Neural cell (in vitro differentiated cells): ENCODE measurements around the gene SLAMF9.

Source experiments
- EP300 ChIP-seq: fragments of 450-650 bp; conservative IDR thresholded peaks from 2 replicates; pipeline ENCODE4 v1.6.1; 2014; ENCODE audit warnings: antibody characterized with exemption, mild to moderate bottlenecking, moderate library complexity; ENCODE audit not compliant: poor library complexity, severe bottlenecking
- EZH2 ChIP-seq: fragments of 200-600, 300-800 bp; shearing (Covaris generic), sonication (generic); IDR thresholded peaks from 2 replicates; pipeline ENCODE4 v1.6.1; 2014; ENCODE audit warnings: antibody characterized with exemption, low read length, borderline replicate concordance, mild to moderate bottlenecking; ENCODE audit not compliant: insufficient read depth, poor library complexity, severe bottlenecking
- POLR2AphosphoS5 ChIP-seq: IDR thresholded peaks from 2 replicates; pipeline ENCODE4 v1.6.1; 2012
- RAD21 ChIP-seq: fragments of 450-650 bp; conservative IDR thresholded peaks from 2 replicates; pipeline ENCODE4 v1.6.1; 2014; ENCODE audit warnings: antibody characterized with exemption, mild to moderate bottlenecking, moderate library complexity
- TAF1 ChIP-seq: IDR thresholded peaks from 2 replicates; pipeline ENCODE4 v1.6.1; 2012; ENCODE audit warnings: low read depth
- TF ChIP-seq, protein P1 (sequence below): fragments of 450-650 bp; IDR thresholded peaks from 2 replicates; pipeline ENCODE4 v1.5.1; 2014; ENCODE audit warnings: antibody characterized with exemption, mild to moderate bottlenecking, moderate library complexity; ENCODE audit not compliant: poor library complexity, severe bottlenecking

DNA sequence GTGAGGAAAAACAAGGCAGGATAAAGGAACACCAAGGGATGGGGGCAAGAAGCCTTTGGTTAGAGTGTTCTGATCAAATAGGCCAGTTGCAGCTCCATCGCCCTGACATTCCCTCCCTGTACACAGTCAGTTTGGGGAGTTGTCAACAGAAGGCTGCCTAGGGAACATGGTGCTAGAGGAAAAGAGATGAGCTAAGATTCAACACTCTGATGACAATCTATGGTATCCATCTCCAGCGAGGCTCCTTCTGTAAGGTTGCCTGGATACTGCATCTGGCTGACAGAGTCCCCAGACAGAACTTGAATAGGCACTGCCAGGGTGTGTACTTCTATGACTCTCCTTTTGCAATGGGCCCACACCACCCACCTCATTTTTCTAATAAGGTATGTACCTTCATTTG lies 11.2 kb upstream of the SLAMF9 start:
- TF ChIP-seq, protein P1, sequence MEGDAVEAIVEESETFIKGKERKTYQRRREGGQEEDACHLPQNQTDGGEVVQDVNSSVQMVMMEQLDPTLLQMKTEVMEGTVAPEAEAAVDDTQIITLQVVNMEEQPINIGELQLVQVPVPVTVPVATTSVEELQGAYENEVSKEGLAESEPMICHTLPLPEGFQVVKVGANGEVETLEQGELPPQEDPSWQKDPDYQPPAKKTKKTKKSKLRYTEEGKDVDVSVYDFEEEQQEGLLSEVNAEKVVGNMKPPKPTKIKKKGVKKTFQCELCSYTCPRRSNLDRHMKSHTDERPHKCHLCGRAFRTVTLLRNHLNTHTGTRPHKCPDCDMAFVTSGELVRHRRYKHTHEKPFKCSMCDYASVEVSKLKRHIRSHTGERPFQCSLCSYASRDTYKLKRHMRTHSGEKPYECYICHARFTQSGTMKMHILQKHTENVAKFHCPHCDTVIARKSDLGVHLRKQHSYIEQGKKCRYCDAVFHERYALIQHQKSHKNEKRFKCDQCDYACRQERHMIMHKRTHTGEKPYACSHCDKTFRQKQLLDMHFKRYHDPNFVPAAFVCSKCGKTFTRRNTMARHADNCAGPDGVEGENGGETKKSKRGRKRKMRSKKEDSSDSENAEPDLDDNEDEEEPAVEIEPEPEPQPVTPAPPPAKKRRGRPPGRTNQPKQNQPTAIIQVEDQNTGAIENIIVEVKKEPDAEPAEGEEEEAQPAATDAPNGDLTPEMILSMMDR = no peak
- TF ChIP-seq RAD21 (no peak), POLR2AphosphoS5 (no peak), EP300 (no peak), EZH2 (no peak), TAF1 (no peak)
